ENCODE measurements around the gene STK26.
"Not testable (repeated sequence)": the region's sequence is repeated elsewhere in the genome, so short reads cannot be mapped to it uniquely, and the experiment has no call there.

Gene STK26

GRCh38 chrX:132022967-132023895 lies at the start of gene STK26:
Gene STK26 (plus strand): TSS chrX:132023302. CDS start chrX:132023618, 316 bp downstream.
- DNase-seq = peak; percentile 70

DNA sequence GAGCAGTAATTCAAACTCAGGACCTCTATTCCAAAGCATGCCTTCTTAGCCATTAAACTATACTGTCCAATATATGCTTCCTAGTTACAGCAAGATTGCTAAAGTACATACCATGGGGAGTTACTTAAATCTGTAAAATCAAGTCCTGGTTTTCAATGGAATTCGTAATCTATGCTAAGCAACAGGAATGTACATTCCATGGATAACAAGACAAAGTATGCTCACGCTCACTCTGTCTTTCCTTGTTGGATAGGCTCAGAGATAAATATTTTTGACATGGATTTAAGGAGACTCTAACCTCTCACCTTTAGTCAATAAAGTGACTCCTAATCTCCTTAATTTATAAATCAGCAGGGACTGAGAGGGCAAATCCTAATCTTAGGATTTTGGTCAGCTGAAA lies 47.3 kb upstream of the STK26 start:
- DNase-seq = peak; percentile 1

- DNase-seq = no peak
These were observed 45.5 kb upstream of the STK26 start for GRCh38 chrX:131977619-131978018.

GRCh38 chrX:131979116-131979515 lies 44.0 kb upstream of the STK26 start:
- no peak for DNase-seq

DNA sequence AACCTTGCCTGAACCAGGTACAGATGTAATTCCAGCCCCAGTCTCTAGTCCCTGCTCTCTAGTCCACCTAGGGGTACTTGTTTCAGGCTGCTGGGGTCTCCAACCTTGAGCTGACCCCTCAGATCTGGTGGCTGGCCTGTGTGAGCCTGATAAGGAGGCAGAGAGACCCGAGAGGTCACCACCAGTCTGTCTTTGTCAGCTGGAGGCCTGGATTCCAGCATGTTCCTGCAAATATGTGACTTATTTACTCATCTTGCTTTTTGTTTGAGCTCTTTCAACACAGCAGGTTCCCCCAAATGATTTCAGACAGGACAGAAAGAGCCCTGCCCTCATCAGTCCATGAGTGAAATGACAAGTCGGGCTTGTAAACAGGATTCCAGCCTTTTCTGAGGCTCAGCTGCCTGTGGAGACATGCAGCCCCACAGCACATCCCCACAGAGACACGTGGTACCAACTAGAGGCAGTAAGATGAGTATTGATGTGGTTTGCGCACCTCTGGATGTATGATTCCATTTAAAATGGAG lies 37.5 kb upstream of the STK26 start:
- DNase-seq = no peak

GRCh38 chrX:131987252-131987651 lies 35.9 kb upstream of the STK26 start:
- no peak for DNase-seq

- DNase-seq = no peak
These were observed 34.9 kb upstream of the STK26 start for GRCh38 chrX:131988236-131988635.

DNA sequence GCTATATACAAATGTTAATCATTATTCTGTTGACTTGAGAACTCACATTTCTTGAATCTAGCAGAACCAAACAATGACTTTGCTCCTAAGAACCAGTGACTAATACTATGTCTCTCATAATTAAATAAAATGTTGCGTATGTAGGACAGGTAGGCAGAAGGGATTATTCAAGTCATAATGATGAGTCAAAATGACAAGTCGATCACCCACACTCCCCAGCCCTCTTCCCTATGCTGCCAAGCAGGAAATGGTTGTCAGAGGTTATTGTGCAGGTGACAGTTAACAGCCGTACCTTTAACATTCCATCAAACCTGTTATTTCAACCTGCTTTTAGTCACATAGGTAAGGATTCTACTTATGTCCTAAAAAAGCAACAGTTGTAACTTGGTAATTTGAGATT lies 22.0 kb upstream of the STK26 start:
- no peak for DNase-seq

DNA sequence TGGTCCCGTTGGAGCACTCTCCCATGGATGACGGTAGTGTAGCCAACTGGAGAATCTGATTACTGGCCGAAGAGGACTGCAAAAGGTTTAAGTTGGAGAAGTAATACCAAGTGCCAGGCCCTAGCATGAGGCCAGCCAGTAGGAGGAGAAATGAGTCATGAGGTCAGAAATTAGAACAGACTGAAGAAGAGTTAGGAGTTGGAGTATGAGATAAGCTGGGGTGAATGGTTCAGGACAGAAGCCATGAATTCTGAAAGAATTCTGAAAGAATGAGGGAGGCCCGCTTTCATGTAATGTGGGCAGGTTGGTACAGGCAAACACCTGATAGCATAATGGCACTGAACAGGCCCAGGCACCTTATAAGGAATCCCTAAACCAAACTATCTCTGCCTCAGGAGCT lies 18.4 kb upstream of the STK26 start:
- DNase-seq = no peak

DNA sequence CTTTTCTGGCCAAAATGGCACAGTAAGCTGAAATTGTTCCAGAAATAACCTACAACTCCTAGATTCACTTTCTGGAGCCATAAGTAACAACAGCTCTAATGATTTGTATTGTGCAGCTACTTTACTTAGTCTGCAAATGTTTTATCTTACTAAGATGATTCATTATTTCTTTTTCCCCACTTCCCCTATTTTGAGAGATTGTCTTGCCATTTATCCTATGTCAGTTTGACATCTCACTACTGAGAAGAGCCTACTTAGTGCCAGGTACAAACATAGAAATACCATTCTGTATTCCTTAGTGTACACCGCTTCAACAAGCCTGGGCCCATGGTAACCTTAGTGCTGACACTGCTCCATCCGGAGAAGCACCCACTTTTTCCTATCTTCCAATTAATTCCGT lies 13.8 kb upstream of the STK26 start:
- DNase-seq = no peak

- DNase-seq = not testable (repeated sequence)
These were observed 12.9 kb upstream of the STK26 start for GRCh38 chrX:132010213-132010612.

GRCh38 chrX:132015875-132016274 lies 7.2 kb upstream of the STK26 start:
- DNase-seq = no peak

- no peak for DNase-seq
These were observed 6.3 kb upstream of the STK26 start for GRCh38 chrX:132016628-132017430.

GRCh38 chrX:132017431-132018185 lies 5.5 kb upstream of the STK26 start:
- no peak for DNase-seq

GRCh38 chrX:132022198-132022966 lies 720 bp upstream of the STK26 start:
- no peak for DNase-seq

GRCh38 chrX:132023896-132024386 lies 839 bp downstream of the STK26 start:
- peak; percentile 10 for DNase-seq

DNA sequence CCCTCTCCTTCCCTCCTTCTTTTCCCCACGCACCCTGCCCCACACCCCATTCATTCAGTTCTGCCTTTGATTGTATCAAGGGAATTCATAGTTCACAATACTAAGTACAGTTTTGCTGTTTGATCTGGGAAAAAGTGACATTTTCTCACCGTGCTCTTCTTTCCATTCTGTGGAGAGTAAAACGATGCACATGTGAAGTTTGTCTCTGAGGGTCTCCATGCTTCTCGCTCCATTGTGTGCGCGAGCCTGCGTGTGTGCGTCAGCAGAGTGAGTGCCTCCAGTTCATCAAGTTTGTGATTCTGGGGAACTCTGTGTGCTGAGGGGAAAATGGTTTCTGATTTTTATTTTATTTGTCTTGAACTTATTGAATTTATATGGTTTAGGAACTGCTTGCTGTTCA lies 1.9 kb downstream of the STK26 start:
- no peak for DNase-seq

DNA sequence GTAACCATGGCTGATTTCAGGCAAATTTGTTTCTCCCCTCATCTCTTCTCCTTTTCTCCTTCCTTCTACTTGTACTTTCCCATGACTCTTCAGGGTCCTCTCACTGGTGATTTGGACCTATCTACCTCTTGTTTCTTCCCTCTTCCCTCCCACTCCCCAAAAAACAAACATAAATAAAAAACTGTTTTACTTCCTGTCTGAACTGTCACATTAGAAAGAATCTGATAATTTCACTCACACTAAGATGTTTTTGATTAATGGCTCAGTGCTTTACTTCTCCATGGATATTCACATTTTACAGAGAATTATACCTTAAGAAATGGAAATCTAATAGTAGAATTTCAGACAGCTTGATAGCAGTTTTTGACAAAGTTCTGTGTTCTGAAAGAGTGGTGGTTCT lies 7.2 kb downstream of the STK26 start:
- no peak for DNase-seq

GRCh38 chrX:132031867-132032266 lies 8.8 kb downstream of the STK26 start:
- no peak for DNase-seq

DNA sequence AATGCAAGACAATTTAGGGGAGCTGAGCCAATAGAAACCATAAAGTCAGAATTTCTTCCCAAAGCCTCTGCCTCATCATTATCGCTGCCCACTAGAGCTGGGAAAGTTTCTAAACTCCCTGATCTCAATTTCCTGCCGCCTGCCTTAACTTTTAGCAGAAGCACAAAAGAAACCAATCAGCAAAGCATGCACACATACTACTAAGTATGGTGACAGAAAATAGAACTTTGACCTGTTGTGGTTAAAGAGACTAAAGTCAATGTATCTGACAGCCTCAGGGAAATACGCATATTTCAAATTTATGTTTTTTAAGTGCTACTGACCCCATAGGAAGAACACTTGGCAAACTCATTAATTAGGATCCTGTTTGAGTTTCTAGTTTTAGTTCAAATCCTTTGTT lies 10.1 kb downstream of the STK26 start:
- no peak for DNase-seq

DNA sequence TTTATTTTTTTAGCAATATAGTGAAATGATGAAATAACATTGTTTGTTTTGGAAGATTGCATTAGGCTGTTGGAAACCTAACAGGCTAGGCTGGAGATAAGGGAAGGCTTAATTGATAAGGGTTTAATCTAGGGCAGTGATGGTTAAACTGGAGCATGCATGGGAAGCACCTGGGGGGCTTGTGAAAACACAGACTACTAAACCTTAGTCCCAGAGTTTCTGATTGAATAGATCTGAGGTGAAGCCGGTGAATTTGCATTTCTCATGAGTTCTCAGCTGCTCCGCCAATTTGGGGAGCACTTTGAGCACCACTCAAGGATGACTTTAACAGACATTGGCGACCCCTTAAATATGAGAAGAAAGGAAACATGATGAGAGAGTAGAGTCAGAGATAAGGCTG lies 11.5 kb downstream of the STK26 start:
- DNase-seq = no peak

DNA sequence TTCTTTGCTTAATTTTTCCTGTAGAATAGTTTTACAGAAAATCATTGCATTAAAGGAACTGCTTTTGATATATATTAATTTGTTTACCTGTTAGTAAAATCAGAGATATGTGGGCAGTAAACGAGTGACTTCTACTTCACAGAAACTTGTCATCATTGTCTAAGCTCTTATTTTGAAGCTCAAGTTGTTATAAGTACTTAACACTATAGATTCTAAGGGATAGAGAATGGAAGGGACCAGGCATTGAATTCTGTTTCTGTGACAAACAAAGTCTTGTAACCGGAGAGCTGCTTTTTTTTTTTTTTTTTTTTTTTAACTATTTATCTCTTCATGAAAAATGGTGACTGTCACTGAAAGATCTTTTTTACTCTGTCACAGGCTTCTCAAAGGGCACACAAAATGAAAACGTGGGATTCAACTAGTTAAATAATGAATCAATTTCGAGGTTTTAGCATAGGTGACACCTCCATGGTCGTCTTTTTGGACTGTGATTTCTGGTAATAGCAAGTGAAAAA lies 14.4 kb downstream of the STK26 start:
- DNase-seq = no peak
